ENCODE results near the gene BTC.

DNA sequence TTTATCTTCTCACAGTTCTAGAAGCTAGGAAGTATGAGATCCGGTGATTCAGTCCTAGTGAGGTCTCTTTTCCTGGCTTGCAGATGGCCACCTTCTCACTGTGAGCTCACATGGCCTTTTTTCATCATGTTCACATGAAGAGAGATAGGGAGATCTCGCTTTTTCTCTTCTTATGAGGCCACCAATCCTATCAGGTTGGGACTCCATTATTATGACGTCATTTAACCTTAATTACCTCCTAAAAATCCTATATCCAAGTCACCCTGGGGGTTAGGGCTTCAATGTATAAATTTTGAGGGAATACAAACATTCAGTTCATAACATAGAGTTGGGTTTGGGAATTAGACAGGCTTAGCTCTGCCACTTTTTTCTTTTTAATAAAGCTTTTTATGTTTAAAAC is 6.0 kb upstream of the BTC start:
- TF ChIP-seq ZNF761 (CRISPR knock-in tag; conservative IDR thresholded peaks at IDR 0.05) (no peak), SNRNP70 (IDR thresholded peaks at IDR 0.05; ENCODE audit: low read depth, low read length) (no peak), FOXA1 (IDR thresholded peaks at IDR 0.05) (no peak), FOXA1 (CRISPR knock-in tag; IDR thresholded peaks at IDR 0.05) (no peak), TARDBP (CRISPR knock-in tag; IDR thresholded peaks at IDR 0.05) (no peak), MEF2D (CRISPR knock-in tag; IDR thresholded peaks at IDR 0.05) (no peak), ELF4 (CRISPR knock-in tag; IDR thresholded peaks at IDR 0.05; ENCODE audit: borderline replicate concordance) (no peak), SAP130 (CRISPR knock-in tag; IDR thresholded peaks at IDR 0.05; ENCODE audit: low read depth) (no peak), CHD2 (IDR thresholded peaks at IDR 0.05; ENCODE audit: low read depth, low read length) (no peak), ZNF629 (CRISPR knock-in tag; conservative IDR thresholded peaks at IDR 0.05) (no peak), NFKB2 (CRISPR knock-in tag; IDR thresholded peaks at IDR 0.05; ENCODE audit: borderline replicate concordance) (no peak)
- TF ChIP-seq, protein P1, sequence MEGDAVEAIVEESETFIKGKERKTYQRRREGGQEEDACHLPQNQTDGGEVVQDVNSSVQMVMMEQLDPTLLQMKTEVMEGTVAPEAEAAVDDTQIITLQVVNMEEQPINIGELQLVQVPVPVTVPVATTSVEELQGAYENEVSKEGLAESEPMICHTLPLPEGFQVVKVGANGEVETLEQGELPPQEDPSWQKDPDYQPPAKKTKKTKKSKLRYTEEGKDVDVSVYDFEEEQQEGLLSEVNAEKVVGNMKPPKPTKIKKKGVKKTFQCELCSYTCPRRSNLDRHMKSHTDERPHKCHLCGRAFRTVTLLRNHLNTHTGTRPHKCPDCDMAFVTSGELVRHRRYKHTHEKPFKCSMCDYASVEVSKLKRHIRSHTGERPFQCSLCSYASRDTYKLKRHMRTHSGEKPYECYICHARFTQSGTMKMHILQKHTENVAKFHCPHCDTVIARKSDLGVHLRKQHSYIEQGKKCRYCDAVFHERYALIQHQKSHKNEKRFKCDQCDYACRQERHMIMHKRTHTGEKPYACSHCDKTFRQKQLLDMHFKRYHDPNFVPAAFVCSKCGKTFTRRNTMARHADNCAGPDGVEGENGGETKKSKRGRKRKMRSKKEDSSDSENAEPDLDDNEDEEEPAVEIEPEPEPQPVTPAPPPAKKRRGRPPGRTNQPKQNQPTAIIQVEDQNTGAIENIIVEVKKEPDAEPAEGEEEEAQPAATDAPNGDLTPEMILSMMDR (CRISPR knock-in tag; IDR thresholded peaks at IDR 0.05), result no peak
- TF ChIP-seq, protein P2, sequence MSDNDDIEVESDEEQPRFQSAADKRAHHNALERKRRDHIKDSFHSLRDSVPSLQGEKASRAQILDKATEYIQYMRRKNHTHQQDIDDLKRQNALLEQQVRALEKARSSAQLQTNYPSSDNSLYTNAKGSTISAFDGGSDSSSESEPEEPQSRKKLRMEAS (IDR thresholded peaks at IDR 0.05), result no peak
- TF ChIP-seq, protein P3, sequence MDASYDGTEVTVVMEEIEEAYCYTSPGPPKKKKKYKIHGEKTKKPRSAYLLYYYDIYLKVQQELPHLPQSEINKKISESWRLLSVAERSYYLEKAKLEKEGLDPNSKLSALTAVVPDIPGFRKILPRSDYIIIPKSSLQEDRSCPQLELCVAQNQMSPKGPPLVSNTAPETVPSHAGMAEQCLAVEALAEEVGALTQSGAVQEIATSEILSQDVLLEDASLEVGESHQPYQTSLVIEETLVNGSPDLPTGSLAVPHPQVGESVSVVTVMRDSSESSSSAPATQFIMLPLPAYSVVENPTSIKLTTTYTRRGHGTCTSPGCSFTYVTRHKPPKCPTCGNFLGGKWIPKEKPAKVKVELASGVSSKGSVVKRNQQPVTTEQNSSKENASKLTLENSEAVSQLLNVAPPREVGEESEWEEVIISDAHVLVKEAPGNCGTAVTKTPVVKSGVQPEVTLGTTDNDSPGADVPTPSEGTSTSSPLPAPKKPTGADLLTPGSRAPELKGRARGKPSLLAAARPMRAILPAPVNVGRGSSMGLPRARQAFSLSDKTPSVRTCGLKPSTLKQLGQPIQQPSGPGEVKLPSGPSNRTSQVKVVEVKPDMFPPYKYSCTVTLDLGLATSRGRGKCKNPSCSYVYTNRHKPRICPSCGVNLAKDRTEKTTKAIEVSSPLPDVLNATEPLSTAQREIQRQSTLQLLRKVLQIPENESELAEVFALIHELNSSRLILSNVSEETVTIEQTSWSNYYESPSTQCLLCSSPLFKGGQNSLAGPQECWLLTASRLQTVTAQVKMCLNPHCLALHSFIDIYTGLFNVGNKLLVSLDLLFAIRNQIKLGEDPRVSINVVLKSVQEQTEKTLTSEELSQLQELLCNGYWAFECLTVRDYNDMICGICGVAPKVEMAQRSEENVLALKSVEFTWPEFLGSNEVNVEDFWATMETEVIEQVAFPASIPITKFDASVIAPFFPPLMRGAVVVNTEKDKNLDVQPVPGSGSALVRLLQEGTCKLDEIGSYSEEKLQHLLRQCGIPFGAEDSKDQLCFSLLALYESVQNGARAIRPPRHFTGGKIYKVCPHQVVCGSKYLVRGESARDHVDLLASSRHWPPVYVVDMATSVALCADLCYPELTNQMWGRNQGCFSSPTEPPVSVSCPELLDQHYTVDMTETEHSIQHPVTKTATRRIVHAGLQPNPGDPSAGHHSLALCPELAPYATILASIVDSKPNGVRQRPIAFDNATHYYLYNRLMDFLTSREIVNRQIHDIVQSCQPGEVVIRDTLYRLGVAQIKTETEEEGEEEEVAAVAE (CRISPR knock-in tag; IDR thresholded peaks at IDR 0.05; ENCODE audit: borderline replicate concordance), result no peak
- TF ChIP-seq, protein P4, sequence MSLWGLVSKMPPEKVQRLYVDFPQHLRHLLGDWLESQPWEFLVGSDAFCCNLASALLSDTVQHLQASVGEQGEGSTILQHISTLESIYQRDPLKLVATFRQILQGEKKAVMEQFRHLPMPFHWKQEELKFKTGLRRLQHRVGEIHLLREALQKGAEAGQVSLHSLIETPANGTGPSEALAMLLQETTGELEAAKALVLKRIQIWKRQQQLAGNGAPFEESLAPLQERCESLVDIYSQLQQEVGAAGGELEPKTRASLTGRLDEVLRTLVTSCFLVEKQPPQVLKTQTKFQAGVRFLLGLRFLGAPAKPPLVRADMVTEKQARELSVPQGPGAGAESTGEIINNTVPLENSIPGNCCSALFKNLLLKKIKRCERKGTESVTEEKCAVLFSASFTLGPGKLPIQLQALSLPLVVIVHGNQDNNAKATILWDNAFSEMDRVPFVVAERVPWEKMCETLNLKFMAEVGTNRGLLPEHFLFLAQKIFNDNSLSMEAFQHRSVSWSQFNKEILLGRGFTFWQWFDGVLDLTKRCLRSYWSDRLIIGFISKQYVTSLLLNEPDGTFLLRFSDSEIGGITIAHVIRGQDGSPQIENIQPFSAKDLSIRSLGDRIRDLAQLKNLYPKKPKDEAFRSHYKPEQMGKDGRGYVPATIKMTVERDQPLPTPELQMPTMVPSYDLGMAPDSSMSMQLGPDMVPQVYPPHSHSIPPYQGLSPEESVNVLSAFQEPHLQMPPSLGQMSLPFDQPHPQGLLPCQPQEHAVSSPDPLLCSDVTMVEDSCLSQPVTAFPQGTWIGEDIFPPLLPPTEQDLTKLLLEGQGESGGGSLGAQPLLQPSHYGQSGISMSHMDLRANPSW (CRISPR knock-in tag; IDR thresholded peaks at IDR 0.05; ENCODE audit: borderline replicate concordance), result no peak
